HEK293T (cell line): ENCODE measurements around the gene PLEKHA7.
A peak's percentile ranks its signal among the peaks of the same experiment; 100 is the strongest.
"Not testable (repeated sequence)": the region's sequence is repeated elsewhere in the genome, so short reads cannot be mapped to it uniquely, and the experiment has no call there.

Source experiments
- CTCF ChIA-PET: fragments of 350-600 bp; formaldehyde crosslinking; extraction: SDS; loops from one replicate; lab custom pipeline; 2021; ENCODE audit warnings: antibody characterized with exemption, inconsistent platforms; lab: Yijun Ruan, JAX
- POLR2A ChIA-PET: fragments of 350-600 bp; formaldehyde crosslinking; extraction: SDS; loops from one replicate; lab custom pipeline; 2020; ENCODE audit warnings: antibody characterized with exemption, inconsistent platforms; lab: Yijun Ruan, JAX
- DNase-seq: peaks from one replicate; pipeline ENCODE4 v3.0.0; 2012; ENCODE audit warnings: mixed read lengths; ENCODE audit errors: extremely low spot score
- ARNT ChIP-seq: fragments of 450-650 bp; IDR thresholded peaks from 2 replicates; pipeline ENCODE4 v1.6.1; 2017; ENCODE audit warnings: mild to moderate bottlenecking
- BHLHE40 ChIP-seq: fragments of 450-650 bp; IDR thresholded peaks from 2 replicates; pipeline ENCODE4 v1.6.1; 2016; ENCODE audit warnings: mild to moderate bottlenecking, moderate library complexity, borderline replicate concordance
- CTBP1 ChIP-seq: fragments of 450-650 bp; IDR thresholded peaks from 2 replicates; pipeline ENCODE4 v1.6.1; 2016; ENCODE audit warnings: borderline replicate concordance
- ELF4 ChIP-seq: fragments of 450-650 bp; IDR thresholded peaks from 2 replicates; pipeline ENCODE4 v1.6.1; 2017; ENCODE audit warnings: antibody characterized with exemption
- FOXA1 ChIP-seq: fragments of 450-650 bp; IDR thresholded peaks from 2 replicates; pipeline ENCODE4 v1.6.1; 2016; ENCODE audit warnings: mild to moderate bottlenecking
- FOXK2 ChIP-seq: fragments of 450-650 bp; IDR thresholded peaks from 2 replicates; pipeline ENCODE4 v1.6.1; 2016; ENCODE audit warnings: mild to moderate bottlenecking
- FOXM1 ChIP-seq: fragments of 450-650 bp; IDR thresholded peaks from 2 replicates; pipeline ENCODE4 v1.6.1; 2017; ENCODE audit warnings: mild to moderate bottlenecking, borderline replicate concordance
- HDGF ChIP-seq: fragments of 450-650 bp; IDR thresholded peaks from 2 replicates; pipeline ENCODE4 v1.6.1; 2017; ENCODE audit warnings: antibody characterized with exemption, borderline replicate concordance
- L3MBTL2 ChIP-seq: fragments of 450-650 bp; conservative IDR thresholded peaks from 2 replicates; pipeline ENCODE4 v1.6.1; 2016; ENCODE audit warnings: mild to moderate bottlenecking
- LEF1 ChIP-seq: fragments of 450-650 bp; IDR thresholded peaks from 2 replicates; pipeline ENCODE4 v1.6.1; 2017; ENCODE audit warnings: mild to moderate bottlenecking, borderline replicate concordance
- NFRKB ChIP-seq: fragments of 450-650 bp; IDR thresholded peaks from 2 replicates; pipeline ENCODE4 v1.6.1; 2016; ENCODE audit warnings: mild to moderate bottlenecking, moderate library complexity
- PKNOX1 ChIP-seq: fragments of 450-650 bp; IDR thresholded peaks from 2 replicates; pipeline ENCODE4 v1.6.1; 2016
- SP1 ChIP-seq: fragments of 450-650 bp; IDR thresholded peaks from 2 replicates; pipeline ENCODE4 v1.6.1; 2017
- SUZ12 ChIP-seq: fragments of 450-650 bp; IDR thresholded peaks from 2 replicates; pipeline ENCODE4 v1.6.1; 2016; ENCODE audit warnings: mild to moderate bottlenecking
- TARDBP ChIP-seq: fragments of 450-650 bp; IDR thresholded peaks from 2 replicates; pipeline ENCODE4 v1.6.1; 2016
- ZNF384 ChIP-seq: fragments of 450-650 bp; IDR thresholded peaks from 2 replicates; pipeline ENCODE4 v1.6.1; 2016

Gene PLEKHA7

GRCh38 chr11:17036666-17037658 is 22.7 kb upstream of the PLEKHA7 start:
- ChIA-PET POLR2A (no interaction called here), CTCF (interaction anchor here (1.4 kb wide), 1 partner anchor 22 kb away, joined by 4 read pairs; no protein-coding TSS in a partner anchor)
- TF ChIP-seq ELF4 (no peak), HDGF (no peak), SP1 (no peak), LEF1 (no peak), L3MBTL2 (no peak), FOXK2 (no peak), CTBP1 (no peak), NFRKB (no peak), BHLHE40 (no peak), ARNT (no peak), PKNOX1 (no peak), ZNF384 (no peak), SUZ12 (no peak), FOXM1 (no peak), FOXA1 (no peak), TARDBP (no peak)
- no peak for DNase-seq

GRCh38 chr11:17034027-17034426 is 19.8 kb upstream of the PLEKHA7 start:
- DNase-seq, POLR2A ChIA-PET, CTCF ChIA-PET: not testable (repeated sequence)

- CTCF ChIA-PET, result interaction anchor here (1.3 kb wide), 1 partner anchor 11 kb away, joined by 7 read pairs; no protein-coding TSS in a partner anchor
- POLR2A ChIA-PET, result interaction anchor here (1.2 to 1.6 kb wide), 2 partner anchors 11 to 49 kb away, joined by 3 read pairs; no protein-coding TSS in a partner anchor
- DNase-seq, result no peak
- no peak for TF ChIP-seq FOXK2
- TF ChIP-seq FOXA1, result no peak
- no peak for TF ChIP-seq ZNF384
- TF ChIP-seq PKNOX1, result no peak
- TF ChIP-seq FOXM1, result no peak
- no peak for TF ChIP-seq L3MBTL2
- no peak for TF ChIP-seq NFRKB
- no peak for TF ChIP-seq ARNT
- no peak for TF ChIP-seq CTBP1
- no peak for TF ChIP-seq LEF1
- no peak for TF ChIP-seq BHLHE40
- TF ChIP-seq SP1, result no peak
- no peak for TF ChIP-seq ELF4
- no peak for TF ChIP-seq SUZ12
- no peak for TF ChIP-seq TARDBP
- TF ChIP-seq HDGF, result no peak
These were observed 12.4 kb upstream of the PLEKHA7 start for GRCh38 chr11:17026487-17027082.

GRCh38 chr11:17024924-17025323 is 10.7 kb upstream of the PLEKHA7 start:
- ChIA-PET CTCF (no interaction called here), POLR2A (no interaction called here)
- DNase-seq, result no peak
- TF ChIP-seq ELF4 (no peak), FOXA1 (no peak), LEF1 (no peak), FOXK2 (no peak), FOXM1 (no peak), BHLHE40 (no peak), CTBP1 (no peak), TARDBP (no peak), PKNOX1 (no peak), SUZ12 (no peak), HDGF (no peak), SP1 (no peak), ARNT (no peak), NFRKB (no peak), ZNF384 (no peak), L3MBTL2 (no peak)

GRCh38 chr11:17021511-17021910 is 7.3 kb upstream of the PLEKHA7 start:
- peak; percentile 55 for DNase-seq
- POLR2A ChIA-PET, result no interaction called here
- TF ChIP-seq ARNT (peak; percentile 90), TARDBP (no peak), BHLHE40 (peak; percentile 29; the same call in 1 of the 2 replicates), CTBP1 (no peak)
- CTCF ChIA-PET, result no interaction called here

GRCh38 chr11:17020831-17021230 is 6.6 kb upstream of the PLEKHA7 start:
- ChIA-PET POLR2A (no interaction called here), CTCF (no interaction called here)
- no peak for DNase-seq
- TF ChIP-seq PKNOX1 (no peak), SUZ12 (no peak), ARNT (no peak), ELF4 (no peak), SP1 (no peak), L3MBTL2 (no peak)
